Left ventricle myocardium inferior (tissue), 1 donor: ENCODE data around the gene MRPS9. TPM values are rescaled to one million over a fixed set of nuclear protein-coding genes. Genes with fewer than 3 reads are reported as not detected.

ENCODE experiments used
- DNase-seq: peaks from one replicate; pipeline ENCODE4 v3.0.0-alpha.2; 2020
- H3K27ac ChIP-seq: fragments of 200-600 bp; replicated peaks from 2 replicates; pipeline ENCODE4 v1.8.0; 2021
- H3K27me3 ChIP-seq: fragments of 200-600 bp; 2 replicates; pipeline ENCODE4 v1.8.0; 2021; ENCODE audit warnings: low read depth
- H3K36me3 ChIP-seq: fragments of 200-600 bp; 2 replicates; pipeline ENCODE4 v1.8.0; 2021
- H3K4me1 ChIP-seq: fragments of 200-600 bp; 2 replicates; pipeline ENCODE4 v1.8.0; 2021
- H3K4me3 ChIP-seq: fragments of 200-600 bp; 2 replicates; pipeline ENCODE4 v1.8.0; 2021; ENCODE audit warnings: mild to moderate bottlenecking, moderate library complexity
- H3K9me3 ChIP-seq: fragments of 200-600 bp; replicated peaks from 2 replicates; pipeline ENCODE4 v1.8.0; 2021
- intact Hi-C: fragments of 100-400 bp; cut with micrococcal nuclease; formaldehyde crosslinking; loops from one replicate; pipeline ENCODE4 v1.11.0; 2022
- total RNA-seq: library from RNA; stranded (reverse); fragmentation: NEBNext Ultra II Directional; extraction: Animal tissue kit (Norgen Biotek cat#: 25700); gene quantifications from one replicate; pipeline ENCODE4 v1.2.1, GENCODE V29; 2021
- TF ChIP-seq, protein P1 (sequence below): fragments of 200-600 bp; IDR thresholded peaks from 2 replicates; pipeline ENCODE4 v1.8.0; 2021; ENCODE audit warnings: antibody characterized with exemption, mild to moderate bottlenecking, borderline replicate concordance
- donor health status: DM: no; HTN: yes; CAD: no; lungs with severe emphysema.

Gene MRPS9
- total RNA-seq, 1 donor from 2014 or later, result 73.2 TPM

DNA sequence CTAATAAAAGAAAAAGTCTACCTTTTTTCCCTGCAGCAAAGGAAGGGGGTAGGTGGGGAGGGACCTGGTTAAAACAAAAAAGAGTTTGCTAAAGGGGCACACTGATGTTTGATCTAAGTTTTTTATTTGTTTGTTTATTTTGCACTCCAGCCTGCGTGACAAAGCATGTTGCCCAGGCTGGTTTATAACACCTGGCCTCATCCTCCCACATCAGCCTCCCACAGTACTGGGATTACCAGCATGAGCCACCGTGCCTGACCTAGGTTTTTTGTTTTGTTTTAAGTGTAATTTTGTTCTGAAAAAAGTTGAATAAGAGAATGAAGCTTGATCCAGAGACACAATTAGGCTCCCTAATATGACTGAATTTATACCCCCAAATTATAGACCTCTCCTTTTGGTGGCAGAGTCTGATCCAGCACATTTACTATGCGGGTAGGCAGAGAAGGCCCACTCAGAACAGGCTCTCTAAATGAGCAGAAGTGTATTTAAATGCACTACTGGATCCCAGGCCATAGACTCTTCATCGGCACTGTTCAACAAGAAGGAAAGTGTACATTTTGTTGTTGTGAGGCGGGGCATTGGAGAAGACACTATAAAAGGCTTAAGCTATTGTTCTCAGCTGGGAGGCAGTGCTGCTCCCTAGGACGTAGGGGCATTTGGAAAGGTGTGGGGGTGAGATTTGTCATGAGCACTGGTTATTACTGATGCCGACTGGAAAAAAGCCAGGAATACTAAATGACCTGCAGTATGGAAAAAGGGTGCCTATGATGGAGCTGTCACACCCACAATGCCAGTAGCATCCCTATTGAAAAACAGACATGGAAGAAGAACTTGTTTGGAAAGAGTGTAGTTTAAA lies 32.4 kb downstream of the MRPS9 start:
- intact Hi-C loops, result no loop called here
- H3K4me3 ChIP-seq, result no peak overlapping the region

DNA sequence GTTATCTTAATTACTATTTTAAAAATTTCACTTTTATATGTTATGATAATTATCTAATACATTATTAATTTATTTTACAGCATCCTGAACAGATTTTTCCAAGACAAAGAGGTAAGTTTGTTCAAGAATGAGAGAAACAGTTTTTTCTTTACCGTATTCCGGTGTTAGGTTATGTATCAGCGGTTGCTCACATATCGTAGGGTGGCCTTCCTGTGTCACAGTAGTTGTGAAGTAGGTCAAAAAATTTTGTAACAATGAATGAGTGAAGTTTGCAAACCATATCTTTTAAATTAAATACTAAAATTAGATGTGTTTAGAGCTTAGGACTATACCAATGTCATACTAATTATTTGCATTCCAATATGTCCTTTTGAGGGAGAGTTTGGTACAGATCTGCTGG lies 33.5 kb downstream of the MRPS9 start:
- peaks cover 6% of the 10 kb centered on the region for H3K36me3 ChIP-seq
- intact Hi-C loops, result no loop called here
- H3K27me3 ChIP-seq, result no peaks in the 10 kb centered on the region
- TF ChIP-seq, protein P1, sequence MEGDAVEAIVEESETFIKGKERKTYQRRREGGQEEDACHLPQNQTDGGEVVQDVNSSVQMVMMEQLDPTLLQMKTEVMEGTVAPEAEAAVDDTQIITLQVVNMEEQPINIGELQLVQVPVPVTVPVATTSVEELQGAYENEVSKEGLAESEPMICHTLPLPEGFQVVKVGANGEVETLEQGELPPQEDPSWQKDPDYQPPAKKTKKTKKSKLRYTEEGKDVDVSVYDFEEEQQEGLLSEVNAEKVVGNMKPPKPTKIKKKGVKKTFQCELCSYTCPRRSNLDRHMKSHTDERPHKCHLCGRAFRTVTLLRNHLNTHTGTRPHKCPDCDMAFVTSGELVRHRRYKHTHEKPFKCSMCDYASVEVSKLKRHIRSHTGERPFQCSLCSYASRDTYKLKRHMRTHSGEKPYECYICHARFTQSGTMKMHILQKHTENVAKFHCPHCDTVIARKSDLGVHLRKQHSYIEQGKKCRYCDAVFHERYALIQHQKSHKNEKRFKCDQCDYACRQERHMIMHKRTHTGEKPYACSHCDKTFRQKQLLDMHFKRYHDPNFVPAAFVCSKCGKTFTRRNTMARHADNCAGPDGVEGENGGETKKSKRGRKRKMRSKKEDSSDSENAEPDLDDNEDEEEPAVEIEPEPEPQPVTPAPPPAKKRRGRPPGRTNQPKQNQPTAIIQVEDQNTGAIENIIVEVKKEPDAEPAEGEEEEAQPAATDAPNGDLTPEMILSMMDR, result no peak
- no peaks in the 10 kb centered on the region for H3K4me1 ChIP-seq
- H3K4me3 ChIP-seq, result no peak overlapping the region
- no peaks in the 10 kb centered on the region for H3K9me3 ChIP-seq
- H3K27ac ChIP-seq, result no peak overlapping the region
- no peak for DNase-seq

More for the DNA sequence above, 32.4 kb downstream of the MRPS9 start:
- TF ChIP-seq, protein P1, result no peak
- no peaks in the 10 kb centered on the region for H3K4me1 ChIP-seq
- H3K36me3 ChIP-seq, result peaks cover 6% of the 10 kb centered on the region
- H3K27me3 ChIP-seq, result no peaks in the 10 kb centered on the region
- no peak for DNase-seq
- H3K9me3 ChIP-seq, result no peaks in the 10 kb centered on the region
- no peak overlapping the region for H3K27ac ChIP-seq

DNA sequence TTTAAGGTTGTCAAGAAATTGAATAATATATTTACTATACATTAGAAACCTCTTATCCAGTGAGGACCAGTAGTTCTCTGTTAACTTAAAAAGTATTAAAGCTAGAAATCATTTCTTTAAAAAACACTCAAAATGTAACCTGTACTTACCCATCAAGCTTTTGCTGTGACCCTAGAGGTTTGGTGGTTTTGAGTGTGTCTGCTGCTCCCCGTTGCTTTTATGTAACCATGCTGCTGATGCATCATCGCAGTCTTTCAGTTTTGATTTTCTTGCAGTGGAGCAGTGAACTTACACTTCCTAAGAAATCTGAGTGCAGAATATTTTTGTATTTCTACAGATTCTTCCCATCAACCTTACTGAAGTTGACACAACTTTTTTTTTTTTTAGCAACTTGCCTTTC lies 34.2 kb downstream of the MRPS9 start:
- H3K9me3 ChIP-seq, result no peaks in the 10 kb centered on the region
- DNase-seq, result no peak
- no peak overlapping the region for H3K4me3 ChIP-seq
- no peak overlapping the region for H3K27ac ChIP-seq
- TF ChIP-seq, protein P1, result no peak
- H3K4me1 ChIP-seq, result no peaks in the 10 kb centered on the region
- H3K27me3 ChIP-seq, result no peaks in the 10 kb centered on the region
- H3K36me3 ChIP-seq, result peaks cover 6% of the 10 kb centered on the region
- intact Hi-C loops, result no loop called here

DNA sequence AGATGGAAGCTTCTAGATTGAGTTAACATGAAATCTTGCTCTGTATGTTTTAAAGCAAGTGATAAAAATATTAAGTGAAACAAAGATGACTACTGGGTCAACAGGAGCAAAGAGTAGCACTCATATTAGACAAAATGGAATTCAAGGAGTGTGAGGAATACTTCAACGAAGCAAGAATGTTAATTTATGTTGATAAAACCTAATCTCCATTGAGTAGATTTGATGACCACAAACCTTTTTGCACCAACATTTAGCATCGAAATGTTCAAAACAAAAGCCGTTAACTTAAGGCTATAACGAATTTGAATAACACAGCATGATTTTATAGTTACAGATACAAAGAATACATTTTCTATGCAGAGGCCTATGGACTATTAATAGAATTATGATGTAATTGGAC lies 35.7 kb downstream of the MRPS9 start:
- no peaks in the 10 kb centered on the region for H3K9me3 ChIP-seq
- H3K4me1 ChIP-seq, result no peaks in the 10 kb centered on the region
- no peak overlapping the region for H3K4me3 ChIP-seq
- H3K36me3 ChIP-seq, result peaks cover 6% of the 10 kb centered on the region
- intact Hi-C loops, result no loop called here
- DNase-seq, result no peak
- TF ChIP-seq, protein P1, result no peak
- H3K27me3 ChIP-seq, result no peaks in the 10 kb centered on the region
- no peak overlapping the region for H3K27ac ChIP-seq

DNA sequence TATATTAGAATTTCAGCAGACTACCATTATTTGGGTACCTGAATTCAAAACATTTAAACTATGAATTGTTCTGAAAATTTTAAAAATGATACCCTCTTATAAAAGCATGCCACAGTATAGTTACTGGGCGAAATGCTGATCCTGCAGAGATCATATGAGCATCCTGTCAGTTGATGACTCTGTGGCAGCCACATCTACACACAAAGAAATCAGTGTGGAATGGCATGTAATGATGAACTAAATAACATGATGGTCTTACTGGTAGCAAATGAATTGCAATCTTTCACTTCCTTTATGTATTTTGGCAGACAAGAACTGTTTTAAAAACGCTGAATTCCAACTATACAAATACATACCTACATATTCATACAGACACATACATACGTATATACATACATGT lies 38.3 kb downstream of the MRPS9 start:
- Histone ChIP-seq H3K36me3 (peaks cover 5% of the 10 kb centered on the region), H3K27me3 (no peaks in the 10 kb centered on the region), H3K4me3 (no peak overlapping the region), H3K4me1 (peaks cover 12% of the 10 kb centered on the region), H3K9me3 (no peaks in the 10 kb centered on the region), H3K27ac (no peak overlapping the region)
- no peak for DNase-seq
- TF ChIP-seq, protein P1, result no peak
- intact Hi-C loops, result no loop called here
